GM23338 (cell line): Measurements from ENCODE around the gene OR2T5. TPM values are rescaled to one million over a fixed set of nuclear protein-coding genes. Genes with fewer than 3 reads are reported as not detected.
"Not testable (repeated sequence)": the region's sequence is repeated elsewhere in the genome, so short reads cannot be mapped to it uniquely, and the experiment has no call there.

Source experiments
- ATAC-seq: fragments of 200-7000 bp; cut with Tn5 transposase; 3 replicates; pipeline ENCODE4 v1.9.1; 2020
- DNase-seq: peaks from one replicate; pipeline ENCODE4 v3.0.0-alpha.2; 2015; ENCODE audit warnings: low spot score
- H2AFZ ChIP-seq: fragments of 200-600 bp; sonication (generic); 2 replicates; pipeline ENCODE4 v1.8.0; 2016; ENCODE audit warnings: antibody characterized with exemption, mild to moderate bottlenecking, moderate library complexity
- H3F3A ChIP-seq: fragments of 200-600 bp; sonication (generic); replicated peaks from 2 replicates; pipeline ENCODE4 v1.8.0; 2017; ENCODE audit warnings: antibody characterized with exemption, mixed run types, low read depth
- H3K27ac ChIP-seq: fragments of 200-600 bp; sonication (generic); 2 replicates; pipeline ENCODE4 v1.6.1; 2016; ENCODE audit warnings: low read depth
- H3K27me3 ChIP-seq: fragments of 200-600 bp; sonication (generic); 2 replicates; pipeline ENCODE4 v1.8.0; 2016; ENCODE audit warnings: mild to moderate bottlenecking, mixed run types, moderate library complexity; ENCODE audit not compliant: insufficient read depth
- H3K36me3 ChIP-seq: fragments of 200-600 bp; sonication (generic); 2 replicates; pipeline ENCODE4 v1.8.0; 2016; ENCODE audit warnings: mild to moderate bottlenecking; ENCODE audit not compliant: insufficient read depth
- H3K4me1 ChIP-seq: fragments of 200-600 bp; sonication (generic); 2 replicates; pipeline ENCODE4 v1.8.0; 2016; ENCODE audit warnings: mild to moderate bottlenecking, moderate library complexity; ENCODE audit not compliant: insufficient read depth
- H3K4me2 ChIP-seq: fragments of 200-600 bp; sonication (generic); 2 replicates; pipeline ENCODE4 v1.7.1; 2017; ENCODE audit warnings: mixed run types
- H3K4me3 ChIP-seq: fragments of 200-600 bp; sonication (generic); 2 replicates; pipeline ENCODE4 v1.6.1; 2016; ENCODE audit warnings: mixed run types
- H3K79me2 ChIP-seq: fragments of 200-600 bp; sonication (generic); replicated peaks from 2 replicates; pipeline ENCODE4 v1.8.0; 2017; ENCODE audit warnings: mild to moderate bottlenecking; ENCODE audit not compliant: insufficient read depth
- H3K9me2 ChIP-seq: fragments of 200-600 bp; sonication (generic); 2 replicates; pipeline ENCODE4 v1.8.0; 2017; ENCODE audit not compliant: insufficient read depth
- H4K20me1 ChIP-seq: fragments of 200-600 bp; sonication (generic); replicated peaks from 2 replicates; pipeline ENCODE4 v1.8.0; 2017; ENCODE audit warnings: mild to moderate bottlenecking; ENCODE audit not compliant: insufficient read depth
- H3K27ac Mint-ChIP-seq: 2 replicates; pipeline ENCODE4 v1.8.0; 2020; ENCODE audit warnings: inconsistent platforms, mild to moderate bottlenecking, moderate library complexity, mixed read lengths
- H3K27me3 Mint-ChIP-seq: 3 replicates; pipeline ENCODE4 v1.8.0; 2022; ENCODE audit warnings: low read depth, mild to moderate bottlenecking, moderate library complexity, mixed read lengths, inconsistent platforms; ENCODE audit not compliant: insufficient read depth, poor library complexity
- H3K36me3 Mint-ChIP-seq: 3 replicates; pipeline ENCODE4 v1.8.0; 2021; ENCODE audit warnings: low read depth, mild to moderate bottlenecking, inconsistent platforms, moderate library complexity, mixed read lengths
- H3K4me1 Mint-ChIP-seq: 3 replicates; pipeline ENCODE4 v1.8.0; 2020; ENCODE audit warnings: mild to moderate bottlenecking, inconsistent platforms, mixed read lengths
- H3K4me3 Mint-ChIP-seq: 3 replicates; pipeline ENCODE4 v1.8.0; 2021; ENCODE audit warnings: moderate library complexity, mild to moderate bottlenecking, inconsistent platforms, mixed read lengths
- H3K9me3 Mint-ChIP-seq: 3 replicates; pipeline ENCODE4 v1.8.0; 2020; ENCODE audit warnings: moderate library complexity, mild to moderate bottlenecking, inconsistent platforms, mixed read lengths
- EZH2 ChIP-seq: fragments of 200-600 bp; sonication (generic); IDR thresholded peaks from one replicate; pipeline ENCODE4 v1.8.0; 2017; ENCODE audit warnings: antibody characterized with exemption, mild to moderate bottlenecking, low read depth; ENCODE audit not compliant: unreplicated experiment
- EZH2phosphoT487 ChIP-seq: fragments of 200-600 bp; sonication (generic); IDR thresholded peaks from one replicate; pipeline ENCODE4 v1.8.1; 2018; ENCODE audit warnings: antibody characterized with exemption; ENCODE audit not compliant: unreplicated experiment
- JUNB ChIP-seq: IDR thresholded peaks from one replicate; pipeline ENCODE4 v1.6.1; 2016; ENCODE audit warnings: antibody characterized with exemption; ENCODE audit not compliant: unreplicated experiment
- POLR2AphosphoS5 ChIP-seq: IDR thresholded peaks from 2 replicates; pipeline ENCODE4 v1.6.1; 2016; ENCODE audit warnings: antibody characterized with exemption, low read depth
- STAT1 ChIP-seq: IDR thresholded peaks from one replicate; pipeline ENCODE4 v1.6.1; 2016; ENCODE audit warnings: antibody characterized with exemption; ENCODE audit not compliant: unreplicated experiment
- ZNF114 ChIP-seq: fragments of 250-450 bp; sonication (Bioruptor Pico); IDR thresholded peaks from 2 replicates; pipeline ENCODE4 v1.5.0; 2020; ENCODE audit warnings: mild to moderate bottlenecking, moderate library complexity
- polyA plus RNA-seq: library from polyadenylated mRNA; unstranded; fragments of >200 nt; fragmentation: Nextera tagmentation; extraction: Ambion mirVana; gene quantifications from 2 replicates; pipeline ENCODE4 v1.2.1, GENCODE V29; 2016
- total RNA-seq: library from RNA; depleted of rRNA; stranded (reverse); fragments of >200 nt; shearing (Covaris generic); gene quantifications from 2 replicates; pipeline ENCODE4 v1.2.3, GENCODE V29; 2014
- TF ChIP-seq, protein P1 (sequence below): IDR thresholded peaks from 2 replicates; pipeline ENCODE4 v1.6.1; 2016; ENCODE audit warnings: antibody characterized with exemption
- TF ChIP-seq, protein P2 (sequence below): IDR thresholded peaks from one replicate; pipeline ENCODE4 v1.6.1; 2018; ENCODE audit warnings: antibody characterized with exemption; ENCODE audit not compliant: unreplicated experiment
- TF ChIP-seq, protein P3 (sequence below): fragments of 250-450 bp; sonication (Bioruptor Pico); IDR thresholded peaks from 2 replicates; pipeline ENCODE4 v1.5.0; 2020; ENCODE audit warnings: mild to moderate bottlenecking, moderate library complexity
- TF ChIP-seq, protein P4 (sequence below), 2 experiments: fragments of 200-600 bp in 1 of 2; sonication (generic) in 1 of 2; conservative IDR thresholded peaks; 2 replicates each; pipeline versions ENCODE4 v1.5.1 to v1.6.1; 2016 to 2017; ENCODE audit warnings: antibody characterized with exemption in 2 of 2, low read depth in 2 of 2, mild to moderate bottlenecking in 2 of 2, moderate library complexity in 1 of 2

The OR2T5 gene
- total and polyA plus RNA-seq, 2 experiments from 2014 or later = not detected

DNA sequence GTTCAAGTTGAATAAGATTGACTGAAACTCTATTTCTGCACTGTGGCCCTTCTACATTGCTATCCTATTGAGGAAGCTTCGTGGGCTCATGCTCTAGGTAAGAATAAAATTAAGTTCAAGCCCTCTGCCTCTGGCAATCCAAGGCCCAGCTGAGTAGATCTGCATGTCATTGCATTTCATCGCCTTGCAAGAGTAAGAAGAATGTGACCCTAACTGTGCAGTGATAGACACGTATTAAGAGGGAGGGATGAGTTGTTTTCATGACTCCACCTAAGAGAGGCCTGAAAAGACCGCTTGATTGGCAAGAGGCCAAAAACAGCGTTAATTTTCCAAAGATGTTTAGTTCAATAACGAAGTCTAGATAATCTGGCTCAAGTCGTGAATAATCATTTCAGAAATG, 29.3 kb upstream of the OR2T5 start:
- H3K9me2 ChIP-seq, H3K27ac Mint-ChIP-seq, DNase-seq, H2AFZ ChIP-seq, H3K4me1 ChIP-seq, H3F3A ChIP-seq, H3K36me3 Mint-ChIP-seq, H3K4me2 ChIP-seq, H3K4me3 ChIP-seq, H3K4me3 Mint-ChIP-seq, H3K27me3 Mint-ChIP-seq, H3K27ac ChIP-seq, H4K20me1 ChIP-seq, H3K27me3 ChIP-seq, H3K36me3 ChIP-seq, H3K4me1 Mint-ChIP-seq, H3K79me2 ChIP-seq, ATAC-seq: not testable (repeated sequence)
- peaks cover 60% of the 10 kb centered on the region for H3K9me3 Mint-ChIP-seq

DNA sequence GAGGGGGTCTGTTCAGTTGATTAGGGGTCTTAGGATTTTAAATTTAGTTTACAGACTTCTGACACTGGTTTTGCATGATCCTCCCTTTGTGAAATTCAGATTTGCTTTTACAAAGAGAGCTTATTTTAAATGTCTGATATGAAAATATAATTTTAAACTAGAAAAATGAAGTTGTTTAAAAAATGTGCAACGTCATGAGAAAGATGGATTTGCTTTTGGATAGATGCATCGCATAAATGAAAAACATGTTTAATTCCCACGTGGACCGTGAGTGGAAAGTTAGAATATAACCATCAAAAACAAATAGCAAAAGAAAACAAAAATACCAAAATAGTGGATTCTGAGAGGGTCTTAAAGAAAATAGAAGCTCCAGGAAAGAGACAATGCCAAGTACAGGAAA, 17.2 kb upstream of the OR2T5 start:
- no peak for ATAC-seq
- Mint-ChIP-seq H3K27ac (no peak overlapping the region), H3K9me3 (peaks cover 69% of the 10 kb centered on the region), H3K36me3 (peaks cover 21% of the 10 kb centered on the region), H3K27me3 (peaks cover 3% of the 10 kb centered on the region), H3K4me1 (no peaks in the 10 kb centered on the region), H3K4me3 (no peak overlapping the region)
- H3K9me2 ChIP-seq = no peaks in the 10 kb centered on the region
- H3K36me3 ChIP-seq = no peaks in the 10 kb centered on the region
- no peaks in the 10 kb centered on the region for H3K27me3 ChIP-seq
- no peaks in the 10 kb centered on the region for H3K4me1 ChIP-seq
- no peak overlapping the region for H3K27ac ChIP-seq
- no peaks in the 10 kb centered on the region for H4K20me1 ChIP-seq
- H2AFZ ChIP-seq = no peak overlapping the region
- no peaks in the 10 kb centered on the region for H3F3A ChIP-seq
- no peak for DNase-seq
- no peak overlapping the region for H3K4me2 ChIP-seq
- no peak overlapping the region for H3K4me3 ChIP-seq
- no peaks in the 10 kb centered on the region for H3K79me2 ChIP-seq
- TF ChIP-seq, protein P1, sequence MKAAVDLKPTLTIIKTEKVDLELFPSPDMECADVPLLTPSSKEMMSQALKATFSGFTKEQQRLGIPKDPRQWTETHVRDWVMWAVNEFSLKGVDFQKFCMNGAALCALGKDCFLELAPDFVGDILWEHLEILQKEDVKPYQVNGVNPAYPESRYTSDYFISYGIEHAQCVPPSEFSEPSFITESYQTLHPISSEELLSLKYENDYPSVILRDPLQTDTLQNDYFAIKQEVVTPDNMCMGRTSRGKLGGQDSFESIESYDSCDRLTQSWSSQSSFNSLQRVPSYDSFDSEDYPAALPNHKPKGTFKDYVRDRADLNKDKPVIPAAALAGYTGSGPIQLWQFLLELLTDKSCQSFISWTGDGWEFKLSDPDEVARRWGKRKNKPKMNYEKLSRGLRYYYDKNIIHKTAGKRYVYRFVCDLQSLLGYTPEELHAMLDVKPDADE = no peak
- TF ChIP-seq, protein P2, sequence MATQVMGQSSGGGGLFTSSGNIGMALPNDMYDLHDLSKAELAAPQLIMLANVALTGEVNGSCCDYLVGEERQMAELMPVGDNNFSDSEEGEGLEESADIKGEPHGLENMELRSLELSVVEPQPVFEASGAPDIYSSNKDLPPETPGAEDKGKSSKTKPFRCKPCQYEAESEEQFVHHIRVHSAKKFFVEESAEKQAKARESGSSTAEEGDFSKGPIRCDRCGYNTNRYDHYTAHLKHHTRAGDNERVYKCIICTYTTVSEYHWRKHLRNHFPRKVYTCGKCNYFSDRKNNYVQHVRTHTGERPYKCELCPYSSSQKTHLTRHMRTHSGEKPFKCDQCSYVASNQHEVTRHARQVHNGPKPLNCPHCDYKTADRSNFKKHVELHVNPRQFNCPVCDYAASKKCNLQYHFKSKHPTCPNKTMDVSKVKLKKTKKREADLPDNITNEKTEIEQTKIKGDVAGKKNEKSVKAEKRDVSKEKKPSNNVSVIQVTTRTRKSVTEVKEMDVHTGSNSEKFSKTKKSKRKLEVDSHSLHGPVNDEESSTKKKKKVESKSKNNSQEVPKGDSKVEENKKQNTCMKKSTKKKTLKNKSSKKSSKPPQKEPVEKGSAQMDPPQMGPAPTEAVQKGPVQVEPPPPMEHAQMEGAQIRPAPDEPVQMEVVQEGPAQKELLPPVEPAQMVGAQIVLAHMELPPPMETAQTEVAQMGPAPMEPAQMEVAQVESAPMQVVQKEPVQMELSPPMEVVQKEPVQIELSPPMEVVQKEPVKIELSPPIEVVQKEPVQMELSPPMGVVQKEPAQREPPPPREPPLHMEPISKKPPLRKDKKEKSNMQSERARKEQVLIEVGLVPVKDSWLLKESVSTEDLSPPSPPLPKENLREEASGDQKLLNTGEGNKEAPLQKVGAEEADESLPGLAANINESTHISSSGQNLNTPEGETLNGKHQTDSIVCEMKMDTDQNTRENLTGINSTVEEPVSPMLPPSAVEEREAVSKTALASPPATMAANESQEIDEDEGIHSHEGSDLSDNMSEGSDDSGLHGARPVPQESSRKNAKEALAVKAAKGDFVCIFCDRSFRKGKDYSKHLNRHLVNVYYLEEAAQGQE = no peak
- TF ChIP-seq EZH2phosphoT487 (no peak), ZNF114 (CRISPR knock-in tag) (no peak), EZH2 (no peak), STAT1 (no peak), POLR2AphosphoS5 (no peak), JUNB (no peak)
- TF ChIP-seq, protein P3, sequence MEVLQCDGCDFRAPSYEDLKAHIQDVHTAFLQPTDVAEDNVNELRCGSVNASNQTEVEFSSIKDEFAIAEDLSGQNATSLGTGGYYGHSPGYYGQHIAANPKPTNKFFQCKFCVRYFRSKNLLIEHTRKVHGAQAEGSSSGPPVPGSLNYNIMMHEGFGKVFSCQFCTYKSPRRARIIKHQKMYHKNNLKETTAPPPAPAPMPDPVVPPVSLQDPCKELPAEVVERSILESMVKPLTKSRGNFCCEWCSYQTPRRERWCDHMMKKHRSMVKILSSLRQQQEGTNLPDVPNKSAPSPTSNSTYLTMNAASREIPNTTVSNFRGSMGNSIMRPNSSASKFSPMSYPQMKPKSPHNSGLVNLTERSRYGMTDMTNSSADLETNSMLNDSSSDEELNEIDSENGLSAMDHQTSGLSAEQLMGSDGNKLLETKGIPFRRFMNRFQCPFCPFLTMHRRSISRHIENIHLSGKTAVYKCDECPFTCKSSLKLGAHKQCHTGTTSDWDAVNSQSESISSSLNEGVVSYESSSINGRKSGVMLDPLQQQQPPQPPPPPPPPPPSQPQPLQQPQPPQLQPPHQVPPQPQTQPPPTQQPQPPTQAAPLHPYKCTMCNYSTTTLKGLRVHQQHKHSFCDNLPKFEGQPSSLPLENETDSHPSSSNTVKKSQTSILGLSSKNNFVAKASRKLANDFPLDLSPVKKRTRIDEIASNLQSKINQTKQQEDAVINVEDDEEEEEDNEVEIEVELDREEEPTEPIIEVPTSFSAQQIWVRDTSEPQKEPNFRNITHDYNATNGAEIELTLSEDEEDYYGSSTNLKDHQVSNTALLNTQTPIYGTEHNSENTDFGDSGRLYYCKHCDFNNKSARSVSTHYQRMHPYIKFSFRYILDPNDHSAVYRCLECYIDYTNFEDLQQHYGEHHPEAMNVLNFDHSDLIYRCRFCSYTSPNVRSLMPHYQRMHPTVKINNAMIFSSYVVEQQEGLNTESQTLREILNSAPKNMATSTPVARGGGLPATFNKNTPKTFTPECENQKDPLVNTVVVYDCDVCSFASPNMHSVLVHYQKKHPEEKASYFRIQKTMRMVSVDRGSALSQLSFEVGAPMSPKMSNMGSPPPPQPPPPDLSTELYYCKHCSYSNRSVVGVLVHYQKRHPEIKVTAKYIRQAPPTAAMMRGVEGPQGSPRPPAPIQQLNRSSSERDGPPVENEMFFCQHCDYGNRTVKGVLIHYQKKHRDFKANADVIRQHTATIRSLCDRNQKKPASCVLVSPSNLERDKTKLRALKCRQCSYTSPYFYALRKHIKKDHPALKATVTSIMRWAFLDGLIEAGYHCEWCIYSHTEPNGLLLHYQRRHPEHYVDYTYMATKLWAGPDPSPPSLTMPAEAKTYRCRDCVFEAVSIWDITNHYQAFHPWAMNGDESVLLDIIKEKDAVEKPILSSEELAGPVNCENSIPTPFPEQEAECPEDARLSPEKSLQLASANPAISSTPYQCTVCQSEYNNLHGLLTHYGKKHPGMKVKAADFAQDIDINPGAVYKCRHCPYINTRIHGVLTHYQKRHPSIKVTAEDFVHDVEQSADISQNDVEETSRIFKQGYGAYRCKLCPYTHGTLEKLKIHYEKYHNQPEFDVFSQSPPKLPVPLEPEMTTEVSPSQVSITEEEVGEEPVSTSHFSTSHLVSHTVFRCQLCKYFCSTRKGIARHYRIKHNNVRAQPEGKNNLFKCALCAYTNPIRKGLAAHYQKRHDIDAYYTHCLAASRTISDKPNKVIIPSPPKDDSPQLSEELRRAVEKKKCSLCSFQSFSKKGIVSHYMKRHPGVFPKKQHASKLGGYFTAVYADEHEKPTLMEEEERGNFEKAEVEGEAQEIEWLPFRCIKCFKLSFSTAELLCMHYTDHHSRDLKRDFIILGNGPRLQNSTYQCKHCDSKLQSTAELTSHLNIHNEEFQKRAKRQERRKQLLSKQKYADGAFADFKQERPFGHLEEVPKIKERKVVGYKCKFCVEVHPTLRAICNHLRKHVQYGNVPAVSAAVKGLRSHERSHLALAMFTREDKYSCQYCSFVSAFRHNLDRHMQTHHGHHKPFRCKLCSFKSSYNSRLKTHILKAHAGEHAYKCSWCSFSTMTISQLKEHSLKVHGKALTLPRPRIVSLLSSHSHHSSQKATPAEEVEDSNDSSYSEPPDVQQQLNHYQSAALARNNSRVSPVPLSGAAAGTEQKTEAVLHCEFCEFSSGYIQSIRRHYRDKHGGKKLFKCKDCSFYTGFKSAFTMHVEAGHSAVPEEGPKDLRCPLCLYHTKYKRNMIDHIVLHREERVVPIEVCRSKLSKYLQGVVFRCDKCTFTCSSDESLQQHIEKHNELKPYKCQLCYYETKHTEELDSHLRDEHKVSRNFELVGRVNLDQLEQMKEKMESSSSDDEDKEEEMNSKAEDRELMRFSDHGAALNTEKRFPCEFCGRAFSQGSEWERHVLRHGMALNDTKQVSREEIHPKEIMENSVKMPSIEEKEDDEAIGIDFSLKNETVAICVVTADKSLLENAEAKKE (CRISPR knock-in tag) = no peak
- TF ChIP-seq, protein P4, sequence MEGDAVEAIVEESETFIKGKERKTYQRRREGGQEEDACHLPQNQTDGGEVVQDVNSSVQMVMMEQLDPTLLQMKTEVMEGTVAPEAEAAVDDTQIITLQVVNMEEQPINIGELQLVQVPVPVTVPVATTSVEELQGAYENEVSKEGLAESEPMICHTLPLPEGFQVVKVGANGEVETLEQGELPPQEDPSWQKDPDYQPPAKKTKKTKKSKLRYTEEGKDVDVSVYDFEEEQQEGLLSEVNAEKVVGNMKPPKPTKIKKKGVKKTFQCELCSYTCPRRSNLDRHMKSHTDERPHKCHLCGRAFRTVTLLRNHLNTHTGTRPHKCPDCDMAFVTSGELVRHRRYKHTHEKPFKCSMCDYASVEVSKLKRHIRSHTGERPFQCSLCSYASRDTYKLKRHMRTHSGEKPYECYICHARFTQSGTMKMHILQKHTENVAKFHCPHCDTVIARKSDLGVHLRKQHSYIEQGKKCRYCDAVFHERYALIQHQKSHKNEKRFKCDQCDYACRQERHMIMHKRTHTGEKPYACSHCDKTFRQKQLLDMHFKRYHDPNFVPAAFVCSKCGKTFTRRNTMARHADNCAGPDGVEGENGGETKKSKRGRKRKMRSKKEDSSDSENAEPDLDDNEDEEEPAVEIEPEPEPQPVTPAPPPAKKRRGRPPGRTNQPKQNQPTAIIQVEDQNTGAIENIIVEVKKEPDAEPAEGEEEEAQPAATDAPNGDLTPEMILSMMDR (conservative IDR thresholded peaks at IDR 0.05; ENCODE audit: low read depth in 2 of 2) = no peak
